GM12878 (cell line): Measurements from ENCODE around the gene LRRIQ4. TPM values are rescaled to one million over a fixed set of nuclear protein-coding genes. Genes with fewer than 3 reads are reported as not detected.
A peak's percentile ranks its signal among the peaks of the same experiment; 100 is the strongest.

Experiments
- ATAC-seq: fragments of 200-7000 bp; cut with Tn5 transposase; 3 replicates; pipeline ENCODE4 v1.9.1; 2020; ENCODE audit warnings: mild to moderate bottlenecking, moderate library complexity
- BruUV-seq: library from RNA; stranded (reverse); fragments of 400-500 nt; replicated peaks from 2 replicates; lab custom pipeline; 2021; lab: Mats Ljungman, UMichigan
- CTCF ChIA-PET: fragments of 300-600 bp; sonication (Branson Sonifier 250); formaldehyde crosslinking; extraction: SDS; loops from one replicate; lab custom pipeline; 2021; ENCODE audit warnings: inconsistent platforms; lab: Yijun Ruan, JAX
- POLR2A ChIA-PET: fragments of 350-600 bp; formaldehyde crosslinking; extraction: SDS; loops from one replicate; lab custom pipeline; 2021; ENCODE audit warnings: inconsistent platforms; lab: Charles Lee
- RAD21 ChIA-PET: fragments of 300-600 bp; sonication (Branson Sonifier 250); formaldehyde crosslinking; loops from one replicate; lab custom pipeline; 2023; ENCODE audit warnings: antibody characterized with exemption; ENCODE audit not compliant: unreplicated experiment; lab: Charles Lee
- SMC1A ChIA-PET: fragments of 300-600 bp; sonication (Branson Sonifier 250); formaldehyde crosslinking; loops from one replicate; lab custom pipeline; 2023; ENCODE audit not compliant: unreplicated experiment, uncharacterized antibody; lab: Charles Lee
- DNase-seq: peaks from one replicate; pipeline ENCODE4 v3.0.0-alpha.2; 2011; ENCODE audit warnings: low read depth, low spot score
- FAIRE-seq: peaks from 3 replicates; lab custom pipeline; 2011; peaks lifted over from hg19 to GRCh38; lab: Jason Lieb, UNC
- H2AFZ ChIP-seq: 2 replicates; pipeline ENCODE4 v1.6.0; 2011; ENCODE audit warnings: low read depth, low read length, control low read depth; ENCODE audit not compliant: control insufficient read depth
- H3K27ac ChIP-seq: 2 replicates; pipeline ENCODE4 v1.5.1; 2011; ENCODE audit warnings: control low read depth; ENCODE audit not compliant: control insufficient read depth, insufficient read depth
- H3K27me3 ChIP-seq, 2 experiments: replicated peaks in 1 of 2; 2 replicates each; pipeline versions ENCODE4 v1.6.0 to v1.6.1; 2011; ENCODE audit warnings: low read length in 1 of 2; ENCODE audit not compliant: control insufficient read depth in 2 of 2, insufficient read depth in 2 of 2
- H3K36me3 ChIP-seq, 2 experiments: 2 replicates each; pipeline ENCODE4 v1.5.1; 2011; ENCODE audit warnings: low read length in 1 of 2; ENCODE audit not compliant: control insufficient read depth in 2 of 2, insufficient read depth in 2 of 2
- H3K4me1 ChIP-seq: 2 replicates; pipeline ENCODE4 v1.6.1; 2011; ENCODE audit warnings: mild to moderate bottlenecking, low read length, moderate library complexity, mixed read lengths; ENCODE audit not compliant: control insufficient read depth, insufficient read depth
- H3K4me2 ChIP-seq: 2 replicates; pipeline ENCODE4 v1.6.0; 2011; ENCODE audit warnings: control low read depth; ENCODE audit not compliant: control insufficient read depth, insufficient read depth
- H3K4me3 ChIP-seq: fragments of 200-600 bp; sonication (generic); 2 replicates; pipeline ENCODE4 v1.5.1; 2016
- H3K79me2 ChIP-seq: 2 replicates; pipeline ENCODE4 v1.6.0; 2011; ENCODE audit warnings: low read length; ENCODE audit not compliant: control insufficient read depth, insufficient read depth
- H3K9ac ChIP-seq: 2 replicates; pipeline ENCODE4 v1.8.0; 2011; ENCODE audit warnings: low read length, control low read depth, mixed read lengths; ENCODE audit not compliant: control insufficient read depth, insufficient read depth
- H3K9me3 ChIP-seq: replicated peaks from 3 replicates; pipeline ENCODE4 v1.5.1; 2011; ENCODE audit warnings: mild to moderate bottlenecking, low read length; ENCODE audit not compliant: control insufficient read depth, insufficient read depth
- H4K20me1 ChIP-seq: 2 replicates; pipeline ENCODE4 v1.6.0; 2011; ENCODE audit not compliant: control insufficient read depth, insufficient read depth
- ATF7 ChIP-seq: fragments of 450-650 bp; IDR thresholded peaks from 2 replicates; pipeline ENCODE4 v1.6.1; 2016; ENCODE audit warnings: low read depth, mild to moderate bottlenecking
- BCL11A ChIP-seq: IDR thresholded peaks from 2 replicates; pipeline ENCODE4 v1.6.1; 2011; ENCODE audit warnings: low read depth, low read length
- BCL3 ChIP-seq: IDR thresholded peaks from 2 replicates; pipeline ENCODE4 v1.6.1; 2011; ENCODE audit warnings: borderline replicate concordance, low read depth, mild to moderate bottlenecking, moderate library complexity, low read length; ENCODE audit not compliant: insufficient read depth, poor library complexity, severe bottlenecking
- BHLHE40 ChIP-seq, 2 experiments: fragments of 450-650 bp in 1 of 2; IDR thresholded peaks; 2 replicates each; pipeline ENCODE4 v1.6.1; 2011 to 2017; ENCODE audit warnings: low read depth in 2 of 2, borderline replicate concordance in 1 of 2, improper control_type of control experiment in 1 of 2, low read length in 1 of 2, mild to moderate bottlenecking in 1 of 2
- CBFB ChIP-seq: IDR thresholded peaks from 2 replicates; pipeline ENCODE4 v1.6.1; 2016; ENCODE audit warnings: antibody characterized with exemption, low read depth
- CEBPB ChIP-seq, 2 experiments: fragments of 150-350 bp in 1 of 2; IDR thresholded peaks; 2 replicates each; pipeline ENCODE4 v1.6.1; 2012 to 2014; ENCODE audit warnings: low read depth in 2 of 2, low read length in 2 of 2, borderline replicate concordance in 1 of 2, inconsistent platforms in 1 of 2
- EP300 ChIP-seq, 2 experiments: fragments of 150-350 bp in 1 of 2; IDR thresholded peaks; 2 replicates each; pipeline ENCODE4 v1.6.1; 2011 to 2012; ENCODE audit warnings: low read depth in 2 of 2, low read length in 2 of 2, borderline replicate concordance in 1 of 2, improper control_type of control experiment in 1 of 2, inconsistent platforms in 1 of 2; ENCODE audit not compliant: control insufficient read depth in 1 of 2
- GATAD2B ChIP-seq: fragments of 450-650 bp; conservative IDR thresholded peaks from 2 replicates; pipeline ENCODE4 v1.6.1; 2017; ENCODE audit warnings: low read depth, mild to moderate bottlenecking, moderate library complexity
- MEF2A ChIP-seq: IDR thresholded peaks from 2 replicates; pipeline ENCODE4 v1.6.1; 2011; ENCODE audit warnings: low read depth, mild to moderate bottlenecking, low read length, moderate library complexity; ENCODE audit not compliant: insufficient read depth
- MEF2B ChIP-seq: fragments of 450-650 bp; IDR thresholded peaks from 2 replicates; pipeline ENCODE4 v1.6.1; 2018; ENCODE audit warnings: mild to moderate bottlenecking, moderate library complexity; ENCODE audit not compliant: partially characterized antibody, poor library complexity, severe bottlenecking
- MTA2 ChIP-seq: fragments of 450-650 bp; IDR thresholded peaks from 2 replicates; pipeline ENCODE4 v1.6.1; 2016; ENCODE audit warnings: low read depth, mild to moderate bottlenecking, moderate library complexity
- MTA3 ChIP-seq: IDR thresholded peaks from 2 replicates; pipeline ENCODE4 v1.6.1; 2012; ENCODE audit warnings: low read length, inconsistent platforms, borderline replicate concordance
- NFXL1 ChIP-seq: fragments of 450-650 bp; IDR thresholded peaks from 2 replicates; pipeline ENCODE4 v1.6.1; 2017; ENCODE audit warnings: antibody characterized with exemption, mild to moderate bottlenecking, borderline replicate concordance
- SUZ12 ChIP-seq: fragments of 200-600 bp; sonication (generic); IDR thresholded peaks from one replicate; pipeline ENCODE4 v1.6.1; 2018; ENCODE audit warnings: antibody characterized with exemption, mild to moderate bottlenecking; ENCODE audit not compliant: unreplicated experiment
- TCF7 ChIP-seq: IDR thresholded peaks from 2 replicates; pipeline ENCODE4 v1.6.1; 2014; ENCODE audit warnings: antibody characterized with exemption, borderline replicate concordance
- ZNF592 ChIP-seq: fragments of 450-650 bp; IDR thresholded peaks from 2 replicates; pipeline ENCODE4 v1.6.1; 2017; ENCODE audit warnings: mild to moderate bottlenecking, moderate library complexity
- WGBS: methylation state at CpG from one replicate; pipeline ENCODE4 v1.1.6; 2016; ENCODE audit warnings: low lambda C conversion rate; ENCODE audit not compliant: insufficient replicate concordance, insufficient coverage; ENCODE audit errors: missing lambda C conversion rate; 5-methylcytosine and 5-hydroxymethylcytosine counted together
- in situ Hi-C: fragments of 300-500 bp; cut with MboI; formaldehyde crosslinking; loops from 9 replicates; pipeline ENCODE4 v1.14.3; 2018; ENCODE audit warnings: mixed read lengths
- intact Hi-C: fragments of 100-400 bp; cut with micrococcal nuclease; formaldehyde crosslinking; loops from one replicate; pipeline ENCODE4 v1.14.2; 2022; ENCODE audit not compliant: unreplicated experiment
- polyA plus RNA-seq, 11 experiments: library from polyadenylated mRNA; depleted of rRNA in 4 of 11; unstranded in 6 of 11; stranded (reverse) in 5 of 11; fragments of >200 nt; fragmentation: Nextera tagmentation in 4 of 11; fragmentation: Illumina TruSeq in 1 of 11; extraction: Ambion mirVana in 4 of 11; extraction: Trizol in 1 of 11; gene quantifications; 1 replicate in 1 of 11; 2 replicates in 10 of 11; pipeline versions ENCODE4 v1.2.1 to v1.2.3, GENCODE V29; 2011 to 2016; ENCODE audit warnings: inconsistent platforms in 2 of 11, missing spikeins in 2 of 11, low read depth in 1 of 11
- total RNA-seq, 4 experiments: library from RNA; depleted of rRNA in 3 of 4; stranded (reverse); fragments of >200 nt in 3 of 4; fragmentation: Illumina TruSeq in 1 of 4; extraction: Trizol in 1 of 4; gene quantifications; 2 replicates each; pipeline versions ENCODE4 v1.2.1 to v1.2.3, GENCODE V29; 2013 to 2021

LRRIQ4 gene
- total and polyA plus RNA-seq, 10 of the 15 experiments (the other 5 are each of a cell fraction or from before 2014, with no cell fraction given): 0.06 to 0.21 (median 0.14) TPM; not detected in 3

GRCh38 chr3:169846458-169847193 is 34.0 kb downstream of the LRRIQ4 start:
- H2AFZ ChIP-seq: no peak overlapping the region; the same call in 1 of the 2 replicates
- ChIA-PET RAD21 (interaction anchor here (1.5 kb wide), 1 partner anchor 33 kb away, joined by 4 read pairs; no protein-coding TSS in a partner anchor), SMC1A (interaction anchor here (0.9 to 4.2 kb wide), 3 partner anchors 11 to 335 kb away, joined by 3 to 14 read pairs (median 4); partner anchors contain the start of gene PHC3), CTCF (interaction anchor here (1.9 kb wide), 1 partner anchor 16 kb away, joined by 5 read pairs; no protein-coding TSS in a partner anchor), POLR2A (no interaction called here)
- WGBS: 1% methylated on average over 11 of the region's 11 CpGs
- H3K79me2 ChIP-seq: no peaks in the 10 kb centered on the region
- H3K36me3 ChIP-seq: no peaks in the 10 kb centered on the region
- H3K4me3 ChIP-seq: peak overlapping the region; percentile 21; the same call in 1 of the 2 replicates
- H3K4me2 ChIP-seq: peak overlapping the region; percentile 76
- peaks cover 19% of the 10 kb centered on the region for H3K4me1 ChIP-seq
- H3K27me3 ChIP-seq: peaks cover 0 to 4% of the 10 kb centered on the region in 2 experiments; a peak in 2 of 4 replicates
- in situ Hi-C loops: no loop called here
- FAIRE-seq (no peak), ATAC-seq (peak; percentile 95), DNase-seq (peak; percentile 46)
- intact Hi-C loops: loop anchor here (5.0 kb wide), 1 partner anchor 211 kb away; no protein-coding TSS in a partner anchor
- BruUV-seq: no TSS peak
- no peaks in the 10 kb centered on the region for H4K20me1 ChIP-seq
- H3K9ac ChIP-seq: 0 out of 2 replicates have a peak overlapping the region, but pooled peaks have one; percentile 44
- peak overlapping the region; percentile 53 for H3K27ac ChIP-seq
- H3K9me3 ChIP-seq: no peaks in the 10 kb centered on the region
- TF ChIP-seq TCF7: 0 out of 2 replicates have a peak, but pooled peaks have one; percentile 15
- TF ChIP-seq BCL3: peak; percentile 69
- TF ChIP-seq CBFB: peak; percentile 80
- TF ChIP-seq MTA3: peak; percentile 76; the same call in 1 of the 2 replicates
- TF ChIP-seq ZNF592: no peak
- TF ChIP-seq NFXL1: no peak
- no peak for TF ChIP-seq GATAD2B
- peak; percentile 62 for TF ChIP-seq MEF2B
- 0 out of 4 replicates have a peak, but pooled peaks of 1 of the 2 experiments have one; percentile 41 for TF ChIP-seq CEBPB (IDR thresholded peaks at IDR 0.05; ENCODE audit: borderline replicate concordance in 1 of 2, low read depth in 2 of 2, low read length in 2 of 2)
- TF ChIP-seq SUZ12: no peak
- peak; percentile 71 for TF ChIP-seq MEF2A
- peak; percentile 73; the same call in 1 of the 2 replicates for TF ChIP-seq BCL11A
- TF ChIP-seq EP300 (IDR thresholded peaks at IDR 0.05; ENCODE audit: borderline replicate concordance in 1 of 2, control insufficient read depth in 1 of 2, low read depth in 2 of 2, low read length in 2 of 2): peak; percentile 26 to 47; a peak in 1 of 4 replicates
- peak; percentile 55; the same call in 1 of the 2 replicates for TF ChIP-seq MTA2
- peak; percentile 29; the same call in 1 of the 2 replicates for TF ChIP-seq ATF7
- peak in 1 of 2 experiments; percentile 36; a peak in 1 of 4 replicates for TF ChIP-seq BHLHE40 (IDR thresholded peaks at IDR 0.05; ENCODE audit: borderline replicate concordance in 1 of 2, low read depth in 2 of 2, low read length in 1 of 2)
